B cell (primary cell): ENCODE measurements around the gene CASKIN1.

ENCODE experiments used
- EZH2 ChIP-seq: IDR thresholded peaks from 2 replicates; pipeline ENCODE4 v1.6.1; 2012; ENCODE audit warnings: borderline replicate concordance, low read depth, mild to moderate bottlenecking, moderate library complexity, low read length; ENCODE audit not compliant: insufficient read depth, poor library complexity, severe bottlenecking
- TF ChIP-seq, protein P1 (sequence below): fragments of 200-600 bp; IDR thresholded peaks from one replicate; pipeline ENCODE4 v1.8.0; 2022; ENCODE audit warnings: antibody characterized with exemption, mild to moderate bottlenecking

DNA sequence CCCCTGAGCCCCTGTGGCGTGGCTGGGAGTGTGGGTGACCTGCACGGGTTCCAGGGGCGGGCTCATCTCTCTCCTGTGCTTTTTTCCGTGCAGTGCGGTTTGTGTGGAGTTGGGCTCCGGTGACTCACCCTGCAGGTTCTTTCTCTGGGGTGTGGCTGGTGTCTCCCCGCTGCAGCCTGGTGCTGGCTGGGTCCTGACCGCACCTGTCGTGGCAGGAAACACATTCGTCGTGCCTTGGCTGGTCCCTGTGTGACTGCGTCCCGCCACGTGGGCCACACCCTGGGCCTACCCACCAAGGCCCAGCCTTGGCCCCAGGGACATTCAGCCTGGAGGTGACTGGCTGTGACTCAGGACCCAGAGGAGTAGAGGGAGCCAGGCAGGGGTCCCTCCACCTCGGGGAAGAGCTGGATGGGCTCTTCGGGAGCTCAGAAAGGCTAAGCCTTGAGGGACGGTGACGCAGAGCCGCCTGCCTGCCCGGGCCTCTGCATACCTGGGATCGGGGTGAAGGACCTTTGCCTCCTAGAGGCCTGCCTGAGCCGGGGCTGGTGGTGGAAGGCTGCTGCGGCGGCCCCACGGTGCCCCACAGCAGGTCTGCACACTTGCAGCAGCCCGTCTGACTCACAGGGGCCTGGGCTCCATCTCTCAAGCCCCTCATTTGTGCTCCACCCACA is 33.1 kb downstream of the CASKIN1 start:
- TF ChIP-seq, protein P1, sequence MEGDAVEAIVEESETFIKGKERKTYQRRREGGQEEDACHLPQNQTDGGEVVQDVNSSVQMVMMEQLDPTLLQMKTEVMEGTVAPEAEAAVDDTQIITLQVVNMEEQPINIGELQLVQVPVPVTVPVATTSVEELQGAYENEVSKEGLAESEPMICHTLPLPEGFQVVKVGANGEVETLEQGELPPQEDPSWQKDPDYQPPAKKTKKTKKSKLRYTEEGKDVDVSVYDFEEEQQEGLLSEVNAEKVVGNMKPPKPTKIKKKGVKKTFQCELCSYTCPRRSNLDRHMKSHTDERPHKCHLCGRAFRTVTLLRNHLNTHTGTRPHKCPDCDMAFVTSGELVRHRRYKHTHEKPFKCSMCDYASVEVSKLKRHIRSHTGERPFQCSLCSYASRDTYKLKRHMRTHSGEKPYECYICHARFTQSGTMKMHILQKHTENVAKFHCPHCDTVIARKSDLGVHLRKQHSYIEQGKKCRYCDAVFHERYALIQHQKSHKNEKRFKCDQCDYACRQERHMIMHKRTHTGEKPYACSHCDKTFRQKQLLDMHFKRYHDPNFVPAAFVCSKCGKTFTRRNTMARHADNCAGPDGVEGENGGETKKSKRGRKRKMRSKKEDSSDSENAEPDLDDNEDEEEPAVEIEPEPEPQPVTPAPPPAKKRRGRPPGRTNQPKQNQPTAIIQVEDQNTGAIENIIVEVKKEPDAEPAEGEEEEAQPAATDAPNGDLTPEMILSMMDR: no peak
- no peak for TF ChIP-seq EZH2
